ENCODE measurements around the gene SH2D2A.
A peak's percentile ranks its signal among the peaks of the same experiment; 100 is the strongest.

Gene SH2D2A

DNA sequence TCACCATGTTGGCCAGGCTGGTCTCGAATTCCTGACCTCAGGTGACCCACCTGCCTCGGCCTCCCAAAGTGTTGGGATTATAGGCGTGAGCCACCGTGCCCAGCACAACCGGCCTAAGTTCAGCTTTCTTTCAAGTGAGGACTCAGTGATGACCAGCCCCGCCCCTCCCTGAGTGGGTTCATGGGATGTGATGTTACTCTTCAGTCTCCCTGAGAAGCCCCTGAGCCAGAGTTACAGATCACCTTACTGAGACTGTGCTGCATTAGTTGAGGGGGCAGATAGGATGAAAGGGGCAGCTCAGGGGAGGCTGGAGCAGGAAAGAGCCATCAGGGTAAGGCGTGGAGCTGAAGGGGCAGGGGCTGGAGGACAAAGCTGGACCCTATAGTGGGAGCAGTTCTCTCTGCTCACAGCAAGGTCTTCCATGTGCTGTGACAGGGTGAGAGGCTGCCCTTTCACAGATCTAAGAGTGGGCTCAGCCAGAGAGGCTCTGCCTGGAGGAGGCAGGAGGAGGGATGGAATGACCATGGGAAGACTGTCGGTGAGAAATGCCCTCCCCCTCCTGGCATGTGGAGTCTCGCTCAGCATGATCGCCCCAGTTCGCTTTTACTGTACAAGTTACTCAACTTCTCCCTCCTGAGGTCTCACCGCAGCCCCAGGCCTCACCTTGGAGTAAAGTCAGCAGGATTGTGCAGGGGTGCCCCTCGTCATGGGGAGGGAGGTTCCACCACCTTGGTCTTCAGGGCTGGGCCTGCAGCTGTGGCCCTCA lies 13.4 kb downstream of the SH2D2A start:
- DNase-seq (ENCODE audit: low read depth in 2 of 2) = no peak

GRCh38 chr1:156802421-156802935 lies 14.2 kb downstream of the SH2D2A start:
- no peak for DNase-seq (ENCODE audit: low read depth in 2 of 2)

DNA sequence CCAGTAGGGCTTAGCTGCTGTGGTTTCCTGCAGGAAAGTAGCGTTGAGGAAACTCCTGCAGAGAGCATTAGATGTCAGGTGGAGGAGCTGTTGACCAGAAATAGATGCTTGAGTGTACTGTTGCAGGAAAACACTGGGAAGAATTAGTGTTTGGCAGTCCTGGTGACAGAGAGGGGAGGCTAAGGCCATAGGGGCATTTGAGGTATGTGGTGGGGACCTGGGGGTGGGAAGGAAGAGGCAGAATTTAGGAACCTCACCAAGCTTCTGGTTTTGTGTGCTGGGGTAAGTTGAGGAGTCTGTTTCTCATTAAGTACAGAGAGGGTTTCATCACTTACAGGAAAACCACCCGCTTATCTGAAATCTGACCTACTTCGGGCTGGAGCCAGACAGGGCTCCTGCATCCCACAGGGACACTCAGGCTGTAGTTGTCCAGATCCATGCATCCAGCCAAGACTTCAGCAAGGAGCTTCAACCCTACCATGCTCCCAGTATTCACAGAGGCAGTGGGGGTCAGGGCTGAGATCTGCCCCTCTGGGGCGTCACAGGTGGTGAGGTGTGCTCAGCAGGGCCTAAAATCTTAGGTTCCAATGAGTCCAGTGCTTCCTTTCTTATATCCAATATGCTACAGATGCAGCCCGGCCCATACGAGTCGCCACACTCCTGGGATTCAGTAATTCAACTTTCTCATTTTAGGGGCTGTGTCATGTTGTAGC lies 15.1 kb downstream of the SH2D2A start:
- DNase-seq (ENCODE audit: low read depth in 2 of 2) = no peak

DNA sequence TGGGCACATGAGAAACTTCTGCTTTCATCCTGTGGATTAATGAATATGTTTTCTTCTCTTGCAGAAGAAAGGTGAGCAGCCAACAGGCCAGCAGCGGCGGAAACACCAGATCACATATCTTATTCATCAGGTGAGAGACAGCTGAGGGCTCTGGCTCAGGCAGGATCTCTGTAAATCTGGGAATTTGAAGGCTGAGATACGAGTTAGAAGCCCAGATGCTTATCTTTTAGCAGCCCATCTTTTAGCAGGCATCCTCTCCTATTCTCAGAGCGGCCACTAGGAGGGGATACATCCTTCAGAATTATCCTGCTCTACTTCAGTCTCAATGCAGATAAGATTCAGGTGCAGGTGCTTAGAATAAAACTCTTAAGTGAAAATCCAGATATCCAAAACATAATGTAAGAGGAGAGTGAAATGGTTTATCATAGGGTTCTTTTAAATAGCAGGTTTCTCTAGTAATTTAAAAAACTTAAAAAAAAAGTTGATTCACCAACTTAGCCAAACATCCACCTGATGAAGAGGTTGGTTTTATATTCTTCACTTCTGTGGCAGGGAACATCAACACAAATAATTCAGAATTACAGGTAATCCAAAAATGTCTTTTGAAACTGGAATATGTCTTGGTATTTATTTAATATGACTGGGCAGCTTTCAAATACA lies 19.3 kb downstream of the SH2D2A start:
- DNase-seq (ENCODE audit: low read depth in 2 of 2) = peak in 1 of 2 donors; percentile 43

- DNase-seq (ENCODE audit: low read depth in 2 of 2) = no peak
These were observed 20.1 kb downstream of the SH2D2A start for GRCh38 chr1:156796340-156797097.

DNA sequence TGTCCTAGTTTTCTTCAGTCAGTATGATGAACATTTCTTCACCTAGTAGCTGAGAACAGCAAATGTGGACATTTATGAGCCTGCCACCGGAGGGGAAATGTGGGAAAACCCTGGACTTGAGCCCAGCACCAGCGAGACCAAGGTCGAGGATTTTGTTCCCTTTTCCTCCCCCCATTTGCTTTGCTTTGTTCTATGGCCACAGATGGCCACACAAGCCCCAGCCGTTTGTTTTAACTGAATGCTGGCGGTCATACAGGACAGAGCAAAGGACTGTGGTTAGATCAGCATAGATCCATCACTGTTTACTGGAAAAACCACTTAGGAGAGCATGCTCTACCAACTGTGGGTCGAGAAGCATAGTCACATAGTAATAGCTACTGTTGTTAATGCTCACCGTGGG lies 20.9 kb downstream of the SH2D2A start:
- no peak for DNase-seq (ENCODE audit: low read depth in 2 of 2)

DNA sequence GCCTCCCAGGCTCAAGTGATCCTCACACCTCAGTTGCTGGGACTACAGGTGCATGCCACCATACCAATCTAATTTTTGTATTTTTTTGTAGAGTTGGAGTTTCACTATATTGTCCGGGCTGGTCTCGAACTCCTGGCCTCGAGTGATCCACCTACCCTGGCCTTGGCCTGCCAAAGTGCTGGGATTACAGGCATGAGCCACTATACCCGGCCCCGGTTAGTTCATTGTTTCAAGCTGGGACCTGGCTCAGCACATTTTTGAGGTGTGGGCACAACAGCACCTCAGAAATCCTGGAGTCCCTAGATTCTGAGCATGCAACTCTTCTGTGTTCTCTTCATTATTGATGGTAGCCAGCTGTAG lies 21.3 kb downstream of the SH2D2A start:
- no peak for DNase-seq (ENCODE audit: low read depth in 2 of 2)

GRCh38 chr1:156794506-156795373 lies 21.9 kb downstream of the SH2D2A start:
- no peak for DNase-seq (ENCODE audit: low read depth in 2 of 2)

GRCh38 chr1:156789621-156790318 lies 26.9 kb downstream of the SH2D2A start:
- DNase-seq (ENCODE audit: low read depth in 2 of 2) = no peak

DNA sequence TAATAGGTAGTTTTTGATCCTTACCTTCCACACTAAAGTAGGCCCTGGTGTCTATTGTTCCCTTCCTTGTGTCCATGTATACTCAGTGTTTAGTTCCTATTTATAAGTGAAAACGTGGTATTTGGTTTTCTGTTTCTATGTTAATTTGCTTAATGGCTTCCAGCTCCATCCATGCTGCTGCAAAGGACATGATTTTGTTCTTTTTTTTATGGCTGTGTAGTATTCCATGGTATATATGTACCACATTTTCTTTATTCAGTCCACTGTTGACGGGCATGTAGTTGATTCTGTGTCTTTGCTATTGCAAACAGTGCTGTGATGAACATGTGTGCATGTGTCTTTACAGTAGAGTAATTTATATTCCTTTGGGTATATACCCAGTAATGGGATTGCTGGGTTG lies 28.5 kb downstream of the SH2D2A start:
- DNase-seq (ENCODE audit: low read depth in 2 of 2) = no peak

GRCh38 chr1:156786640-156787039 lies 30.0 kb downstream of the SH2D2A start:
- DNase-seq (ENCODE audit: low read depth in 2 of 2) = no peak

DNA sequence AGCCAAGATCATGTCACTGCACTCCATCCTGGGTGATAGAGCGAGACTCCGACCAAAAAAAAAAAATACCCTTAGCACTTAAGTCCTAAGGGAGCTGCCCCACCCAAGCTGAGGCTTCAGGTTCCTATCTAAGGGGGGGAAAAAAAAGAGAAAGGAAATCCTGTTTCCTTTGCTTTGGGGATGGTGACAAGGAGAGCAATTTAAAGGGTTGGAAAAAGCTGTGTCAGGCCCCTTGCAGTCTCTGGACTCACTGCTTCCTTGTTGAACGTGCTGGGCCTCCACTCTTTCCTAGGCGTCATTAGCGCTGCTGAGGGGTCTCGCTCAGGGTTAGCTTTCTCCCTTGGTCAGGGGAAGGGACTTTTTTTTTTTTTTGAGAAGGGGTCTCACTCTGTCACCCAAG lies 31.2 kb downstream of the SH2D2A start:
- no peak for DNase-seq (ENCODE audit: low read depth in 2 of 2)

GRCh38 chr1:156781585-156782186 lies 35.0 kb downstream of the SH2D2A start:
- no peak for DNase-seq (ENCODE audit: low read depth in 2 of 2)

- no peak for DNase-seq (ENCODE audit: low read depth in 2 of 2)
These were observed 39.1 kb downstream of the SH2D2A start for GRCh38 chr1:156777573-156777972.

DNA sequence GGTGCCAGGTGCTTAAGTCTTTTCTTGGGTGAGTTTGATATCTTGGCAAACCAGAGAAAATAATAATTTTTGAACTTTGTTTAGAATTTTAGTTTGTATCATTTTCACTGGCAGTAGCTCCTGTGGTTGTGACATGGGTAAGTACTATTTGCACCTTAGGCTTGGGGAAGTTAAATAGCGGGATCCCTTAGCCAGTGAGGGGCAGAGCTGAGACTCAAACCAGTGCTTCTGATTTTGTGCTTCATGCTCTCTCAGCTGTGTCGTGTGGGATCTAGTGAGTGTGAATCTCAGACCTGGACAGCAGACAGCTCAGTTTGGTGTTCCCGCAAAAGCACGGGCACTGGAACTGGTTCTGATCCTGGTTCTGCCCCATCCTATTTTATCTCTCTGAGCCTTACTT lies 39.7 kb downstream of the SH2D2A start:
- no peak for DNase-seq (ENCODE audit: low read depth in 2 of 2)

- no peak for DNase-seq (ENCODE audit: low read depth in 2 of 2)
These were observed 40.8 kb downstream of the SH2D2A start for GRCh38 chr1:156775799-156776198.

GRCh38 chr1:156773607-156774006 lies 43.0 kb downstream of the SH2D2A start:
- DNase-seq (ENCODE audit: low read depth in 2 of 2) = no peak

GRCh38 chr1:156772728-156773497 lies 43.7 kb downstream of the SH2D2A start:
- DNase-seq (ENCODE audit: low read depth in 2 of 2) = no peak

DNA sequence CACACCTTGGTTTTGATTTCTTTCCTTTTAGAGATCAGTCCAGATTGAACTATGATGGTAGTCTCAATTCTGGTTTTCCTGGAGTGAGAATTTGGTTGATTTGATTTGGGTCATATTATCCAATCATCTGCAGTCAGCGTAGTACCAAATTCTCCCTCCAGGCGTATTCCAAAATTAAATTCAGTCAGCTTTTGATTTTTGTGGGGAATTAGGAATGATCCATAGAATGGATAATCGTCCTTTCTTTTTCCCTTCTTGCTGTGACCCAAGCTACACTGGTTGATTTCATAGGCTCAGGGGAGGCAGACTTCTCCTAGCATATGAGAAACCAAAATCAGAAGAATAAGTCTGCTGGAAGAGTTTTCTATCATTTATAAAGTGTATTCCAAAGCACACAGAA lies 44.4 kb downstream of the SH2D2A start:
- DNase-seq (ENCODE audit: low read depth in 2 of 2) = no peak

Measured in stimulated activated CD4-positive, alpha-beta T cell treated with anti-CD3 and anti-CD28 coated beads, Interleukin-4, amount 100 ng/mL, for 48 hours (primary cell).